GM12864 (cell line): ENCODE results near the gene NOX5.

ENCODE experiments used
- DNase-seq: peaks from one replicate; pipeline ENCODE4 v3.0.0-alpha.2; 2011; ENCODE audit warnings: low read depth
- H3K4me3 ChIP-seq: 2 replicates; pipeline ENCODE4 v1.5.1; 2011; ENCODE audit warnings: mild to moderate bottlenecking, low read depth, low read length, control low read depth
- CTCF ChIP-seq: IDR thresholded peaks from 2 replicates; pipeline ENCODE4 v1.5.1; 2011; ENCODE audit warnings: low read depth, mild to moderate bottlenecking, moderate library complexity, low read length, control low read depth, inconsistent platforms; ENCODE audit errors: missing control alignments

Gene NOX5

GRCh38 chr15:69098771-69099170 is 84.3 kb downstream of the NOX5 start:
- no peak for TF ChIP-seq CTCF
- no peak for DNase-seq
- no peak overlapping the region for H3K4me3 ChIP-seq

GRCh38 chr15:69099941-69100340 is 85.4 kb downstream of the NOX5 start:
- no peak for TF ChIP-seq CTCF
- no peak overlapping the region for H3K4me3 ChIP-seq
- no peak for DNase-seq

GRCh38 chr15:69100821-69101220 is 86.3 kb downstream of the NOX5 start:
- no peak for TF ChIP-seq CTCF
- no peak overlapping the region for H3K4me3 ChIP-seq
- no peak for DNase-seq

GRCh38 chr15:69104050-69104750 is 89.7 kb downstream of the NOX5 start:
- no peak for DNase-seq
- H3K4me3 ChIP-seq = no peak overlapping the region
- TF ChIP-seq CTCF = no peak

- TF ChIP-seq CTCF = no peak
- H3K4me3 ChIP-seq = no peak overlapping the region
- no peak for DNase-seq
Measured at GRCh38 chr15:69105451-69105985, 91.0 kb downstream of the NOX5 start.

GRCh38 chr15:69107025-69107620 is 92.6 kb downstream of the NOX5 start:
- H3K4me3 ChIP-seq = no peak overlapping the region
- no peak for TF ChIP-seq CTCF
- DNase-seq = no peak
